HEK293T (cell line): ENCODE data around the gene LTA4H.

ENCODE experiments used
- BHLHE40 ChIP-seq: fragments of 450-650 bp; IDR thresholded peaks from 2 replicates; pipeline ENCODE4 v1.6.1; 2016; ENCODE audit warnings: mild to moderate bottlenecking, moderate library complexity, borderline replicate concordance
- L3MBTL2 ChIP-seq: fragments of 450-650 bp; conservative IDR thresholded peaks from 2 replicates; pipeline ENCODE4 v1.6.1; 2016; ENCODE audit warnings: mild to moderate bottlenecking

GRCh38 chr12:95976416-95976832 lies 59.0 kb downstream of the LTA4H start:
- TF ChIP-seq BHLHE40 (no peak), L3MBTL2 (no peak)
